GM12892 (cell line): ENCODE results near the gene PLVAP.

Source experiments
- POLR2A ChIP-seq: IDR thresholded peaks from 2 replicates; pipeline ENCODE4 v1.6.1; 2011; ENCODE audit warnings: low read depth, low read length, control low read depth
- POLR2AphosphoS5 ChIP-seq: IDR thresholded peaks from 2 replicates; pipeline ENCODE4 v1.6.1; 2011; ENCODE audit warnings: low read depth, low read length, control low read depth
- TAF1 ChIP-seq: IDR thresholded peaks from 2 replicates; pipeline ENCODE4 v1.6.1; 2011; ENCODE audit warnings: low read depth, mild to moderate bottlenecking, control low read depth, low read length, borderline replicate concordance

- no peak for TF ChIP-seq POLR2A
- TF ChIP-seq TAF1: no peak
- TF ChIP-seq POLR2AphosphoS5: no peak
Observed at GRCh38 chr19:17404015-17404414, 26.9 kb upstream of the PLVAP start.
